GM21381 (cell line): ENCODE data around the gene WWTR1.

Experiments used
- ATAC-seq: cut with Tn5 transposase; IDR thresholded peaks from one replicate; pipeline ENCODE4 v1.9.1; 2021; ENCODE audit warnings: mild to moderate bottlenecking, moderate library complexity; ENCODE audit not compliant: unreplicated experiment

Gene WWTR1

DNA sequence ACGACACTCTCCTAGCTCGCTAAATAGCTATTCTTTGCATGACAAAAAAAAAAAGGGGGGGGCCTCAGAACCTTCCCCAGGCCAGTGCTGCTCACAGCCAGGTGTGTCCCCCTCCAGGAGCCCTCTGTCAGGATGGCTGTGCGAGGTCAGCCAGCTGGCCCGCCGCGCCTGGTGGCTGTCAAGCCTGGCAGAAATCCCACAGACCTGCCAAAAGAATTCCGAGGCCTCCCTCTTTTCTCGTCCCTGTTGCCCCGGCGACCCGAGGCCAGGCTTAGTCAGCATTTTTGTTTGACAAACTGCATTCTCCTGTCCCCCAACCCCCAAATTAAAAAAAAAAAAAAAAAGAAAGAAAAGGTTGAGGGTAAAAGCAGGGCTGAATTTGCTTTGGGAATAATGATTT is 121.4 kb downstream of the WWTR1 start:
- no peak for ATAC-seq

DNA sequence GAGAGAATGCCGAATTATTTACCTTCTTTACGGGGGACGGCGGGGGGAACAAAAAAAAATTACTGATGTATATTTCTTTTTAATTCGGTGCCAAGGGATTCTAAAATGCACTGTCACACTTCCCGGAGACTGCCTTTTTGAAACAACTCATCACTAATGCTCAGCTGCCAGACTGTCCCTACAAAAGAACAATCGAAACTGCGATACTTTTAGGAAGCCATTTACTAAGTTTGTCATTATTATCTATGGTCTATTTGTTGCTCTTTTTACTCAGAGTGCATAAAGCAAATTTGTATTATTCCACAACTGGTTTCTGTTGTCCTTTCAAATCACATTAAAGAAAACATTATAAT is 122.5 kb downstream of the WWTR1 start:
- ATAC-seq: no peak

DNA sequence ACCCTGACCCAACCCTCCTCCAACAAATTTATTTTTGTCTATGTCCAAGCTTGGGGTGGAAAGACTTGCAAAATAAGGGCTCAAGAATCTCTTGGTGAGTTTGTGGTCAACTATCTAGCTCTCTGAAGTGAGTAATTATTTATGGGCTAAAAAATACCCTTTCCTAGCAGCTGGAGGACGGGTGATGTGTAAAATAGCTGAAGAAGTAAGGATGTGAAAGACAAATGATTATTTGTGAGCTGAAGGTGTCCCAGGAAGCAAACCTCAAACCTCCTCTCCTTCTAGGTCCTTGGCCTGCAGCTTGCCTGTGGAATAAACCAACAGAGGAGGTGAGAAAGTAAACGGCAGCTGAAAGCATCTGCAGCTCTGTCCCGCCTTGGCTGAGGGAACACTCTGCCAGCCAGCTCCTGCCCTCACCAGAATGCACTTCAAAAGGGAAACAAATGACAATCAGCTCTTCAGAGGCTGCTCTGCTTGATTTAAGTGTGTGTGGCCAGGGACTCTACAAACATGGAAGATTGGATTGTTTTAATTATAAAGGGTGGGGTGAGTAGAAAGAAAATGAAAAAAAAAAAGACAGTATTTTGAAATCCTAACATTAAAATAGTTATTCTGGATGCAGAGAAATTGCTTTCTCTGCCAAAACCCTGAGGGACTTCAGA is 123.0 kb downstream of the WWTR1 start:
- no peak for ATAC-seq

DNA sequence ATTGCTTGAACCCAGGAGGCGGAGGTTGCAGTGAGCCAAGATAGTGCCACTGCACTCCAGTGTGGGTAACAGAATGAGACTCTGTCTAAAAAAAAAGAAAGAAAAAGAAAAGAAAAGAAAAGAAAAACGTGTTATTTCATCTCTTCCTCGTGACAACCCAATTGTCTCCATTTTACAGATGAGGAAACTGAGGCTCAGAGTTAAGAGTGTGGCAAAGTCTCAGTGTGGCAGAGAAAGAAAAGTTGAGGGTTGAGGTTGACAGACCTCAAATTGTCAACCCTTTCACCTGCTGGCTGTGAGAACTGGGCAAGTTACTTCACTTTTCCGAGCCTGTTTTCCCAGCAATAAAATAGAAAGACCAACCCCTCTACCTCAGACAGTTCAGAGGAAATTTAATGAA is 123.7 kb downstream of the WWTR1 start:
- no peak for ATAC-seq

DNA sequence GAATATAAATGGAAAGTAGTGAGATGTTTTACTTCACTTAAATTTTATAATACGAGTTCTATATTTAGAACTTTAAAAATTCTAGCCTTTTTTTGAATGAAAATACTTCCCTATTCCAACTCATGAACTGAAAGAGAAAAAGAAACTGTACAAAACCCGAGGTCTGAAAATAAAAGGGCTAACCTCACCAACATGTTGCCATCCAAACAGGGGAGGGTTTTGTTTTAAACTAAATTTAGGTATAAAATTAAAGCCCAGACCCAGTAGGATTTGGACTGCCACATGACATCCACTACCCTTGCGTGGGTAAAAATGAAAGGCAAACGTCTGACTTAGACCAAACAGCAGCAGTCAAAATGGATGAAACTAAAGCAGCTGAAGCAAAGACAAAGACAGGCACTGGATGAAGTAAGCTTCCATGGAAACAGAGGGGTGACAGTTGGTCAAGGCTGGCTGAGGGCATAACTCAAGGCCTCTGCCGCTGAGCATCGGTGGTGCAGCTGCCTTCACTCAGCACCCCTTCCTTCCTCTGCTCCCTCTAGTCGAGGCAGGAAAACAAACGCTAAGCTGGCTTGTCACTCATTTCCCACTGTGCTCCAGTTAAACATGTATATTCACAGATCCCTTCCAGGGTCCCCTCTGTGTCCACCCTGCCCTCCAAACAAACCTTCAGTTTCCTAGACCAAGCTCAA is 125.2 kb downstream of the WWTR1 start:
- ATAC-seq: peak; percentile 50

DNA sequence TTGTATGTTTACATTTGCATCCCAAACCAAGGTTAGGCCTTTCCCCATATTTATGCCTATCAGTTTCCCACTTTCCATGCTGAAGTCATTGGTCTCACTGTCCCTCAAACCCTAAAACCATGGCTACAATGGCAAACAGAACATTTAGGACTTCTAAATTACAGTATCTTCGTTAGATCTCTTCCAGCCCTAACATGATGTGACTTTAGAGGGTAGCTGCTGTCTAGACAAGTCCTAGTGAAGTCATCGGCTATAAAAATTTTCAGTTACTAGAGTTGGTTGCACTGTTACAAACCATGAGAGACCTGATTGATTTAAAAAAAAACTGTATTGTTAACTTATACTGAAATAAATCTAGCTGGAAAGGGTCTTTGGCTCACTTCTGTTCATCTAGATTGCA is 128.7 kb downstream of the WWTR1 start:
- ATAC-seq: no peak

DNA sequence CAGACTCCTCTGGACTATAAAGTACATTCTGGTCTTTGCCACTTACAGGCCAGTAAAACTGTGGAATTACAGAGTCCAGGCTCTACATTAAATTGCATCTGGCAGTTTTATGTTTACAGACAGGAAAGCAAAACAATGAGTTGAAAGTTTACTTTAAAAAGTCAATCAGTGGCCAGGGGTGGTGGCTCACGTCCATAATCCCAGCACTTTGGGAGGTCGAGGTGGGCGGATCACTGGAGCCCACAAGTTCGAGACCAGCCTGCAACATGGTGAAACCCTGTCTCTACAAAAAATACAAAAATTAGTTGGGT is 129.5 kb downstream of the WWTR1 start:
- ATAC-seq: no peak

DNA sequence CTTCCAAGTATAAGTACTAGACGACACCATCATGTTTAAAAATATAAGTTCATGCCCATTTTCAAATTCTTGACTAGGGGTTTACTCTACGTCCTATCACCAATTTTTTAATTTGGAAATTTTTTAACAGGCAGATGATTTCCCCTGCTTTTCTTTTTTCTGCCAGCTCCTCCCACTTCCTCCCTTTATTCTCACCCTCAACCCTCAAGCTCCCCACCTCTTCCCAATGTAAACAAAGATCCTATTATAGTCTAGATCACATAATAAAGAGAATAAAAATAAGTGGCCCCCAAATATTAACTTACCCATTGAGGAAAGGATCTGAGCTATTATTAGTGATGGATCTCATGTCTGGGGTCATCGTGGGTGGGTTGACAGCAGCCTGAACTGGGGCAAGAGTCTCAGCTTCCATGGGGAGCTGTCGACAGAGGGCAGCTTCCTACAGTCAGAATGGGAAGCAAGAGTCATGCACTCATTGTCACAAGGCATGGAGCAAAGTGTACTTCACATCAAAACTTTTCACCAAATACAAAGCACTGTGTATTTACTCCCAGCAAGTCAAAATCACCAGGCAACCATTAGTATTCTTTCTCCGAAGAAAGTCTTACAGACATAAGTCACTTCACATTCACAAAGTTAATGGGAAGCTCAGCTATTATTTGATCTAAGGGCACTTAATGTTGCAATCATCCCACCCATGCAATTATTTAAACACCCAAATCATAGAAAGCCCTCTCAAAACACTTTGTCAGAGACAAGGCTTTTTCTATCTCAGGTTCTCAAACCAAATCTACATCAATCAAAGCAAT is 130.1 kb downstream of the WWTR1 start:
- no peak for ATAC-seq

DNA sequence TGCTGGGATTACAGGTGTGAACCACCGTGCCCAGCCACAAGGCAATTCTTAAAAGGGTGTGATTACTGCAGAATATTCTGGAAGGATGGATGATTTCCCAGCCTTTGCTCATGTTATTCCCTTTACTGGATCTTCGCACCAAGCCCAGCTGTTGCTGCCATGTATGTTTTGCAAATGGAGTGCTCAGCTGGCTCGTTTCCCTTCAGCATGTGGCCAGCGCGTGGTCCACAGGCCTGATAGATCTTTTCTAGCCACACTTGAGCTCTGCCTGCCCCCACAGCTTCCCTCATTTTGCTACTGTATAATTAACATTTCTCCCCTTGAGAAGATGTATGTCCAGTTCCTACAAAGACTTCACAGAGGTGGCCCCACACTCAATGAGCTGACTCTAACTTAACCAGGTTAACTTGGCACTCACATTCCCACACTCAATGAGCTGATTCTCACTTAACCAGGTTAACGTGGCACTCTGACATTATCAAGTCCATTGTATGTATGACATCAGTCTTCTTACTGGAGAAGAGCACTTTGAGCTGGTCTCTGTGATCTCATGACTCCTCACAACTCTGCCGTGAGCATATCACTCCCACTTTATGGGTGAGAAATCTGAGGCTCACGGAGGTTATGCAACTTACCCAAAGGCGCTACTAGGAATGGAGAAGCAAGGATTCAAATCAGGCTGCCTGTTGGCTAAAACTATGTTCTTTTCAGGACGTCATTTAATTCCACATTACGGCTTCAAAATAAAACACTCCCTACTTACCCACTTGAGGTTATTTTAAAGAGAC is 134.1 kb downstream of the WWTR1 start:
- no peak for ATAC-seq

DNA sequence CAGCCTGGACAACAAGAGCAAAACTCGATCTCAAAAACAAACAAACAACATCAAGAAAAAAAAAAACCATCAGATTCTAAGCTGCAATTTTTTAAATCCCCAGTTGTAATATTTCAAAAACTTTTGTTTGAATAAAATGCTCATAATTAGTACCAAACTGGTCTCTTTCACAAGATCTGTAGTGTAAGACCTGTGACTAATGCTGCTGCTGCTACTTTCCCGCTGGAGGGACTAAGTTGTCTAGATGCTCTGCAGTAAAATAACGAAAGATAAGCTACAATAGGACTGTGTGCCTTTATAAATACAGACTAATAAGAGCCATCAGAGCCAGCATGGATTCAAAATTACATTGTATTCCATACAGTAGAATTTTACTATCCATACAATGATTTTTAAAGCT is 137.9 kb downstream of the WWTR1 start:
- no peak for ATAC-seq

DNA sequence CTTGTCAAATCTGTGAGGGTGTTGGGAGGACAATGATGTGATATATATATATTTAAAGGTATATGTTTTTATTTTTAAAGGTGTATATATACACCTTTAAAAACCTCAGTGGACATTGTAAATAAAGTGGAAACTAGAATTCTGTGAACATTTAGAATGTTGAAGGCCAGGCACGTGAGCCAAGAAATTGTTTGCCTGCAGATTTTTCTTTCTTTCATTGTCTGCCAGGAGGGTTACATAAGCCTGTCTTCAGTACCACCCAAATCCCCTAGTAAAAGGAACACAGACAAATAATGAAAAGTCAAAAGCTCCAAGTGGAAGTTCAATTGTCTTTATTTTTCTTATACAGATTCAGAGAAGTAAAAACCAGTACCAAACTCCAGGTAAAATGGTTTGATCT is 140.9 kb downstream of the WWTR1 start:
- no peak for ATAC-seq

DNA sequence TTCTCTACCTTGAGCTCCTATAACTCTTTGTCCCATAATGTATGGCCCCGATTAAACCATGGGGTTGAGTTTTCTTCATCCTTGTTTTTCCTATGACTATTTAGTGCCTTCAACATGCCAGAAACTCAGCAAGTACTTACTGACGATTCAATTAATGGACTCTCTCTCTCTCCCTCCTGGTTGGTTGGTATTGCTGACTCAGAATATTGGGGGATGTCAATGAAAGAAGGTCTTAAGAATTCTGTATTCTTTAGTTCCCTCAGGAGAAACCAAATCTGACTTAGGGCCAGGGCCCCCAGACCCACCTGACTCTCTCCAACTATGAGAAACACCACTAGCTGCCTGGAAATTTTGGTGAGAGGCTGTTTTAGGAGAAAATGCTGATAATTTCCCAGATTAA is 142.6 kb downstream of the WWTR1 start:
- no peak for ATAC-seq

DNA sequence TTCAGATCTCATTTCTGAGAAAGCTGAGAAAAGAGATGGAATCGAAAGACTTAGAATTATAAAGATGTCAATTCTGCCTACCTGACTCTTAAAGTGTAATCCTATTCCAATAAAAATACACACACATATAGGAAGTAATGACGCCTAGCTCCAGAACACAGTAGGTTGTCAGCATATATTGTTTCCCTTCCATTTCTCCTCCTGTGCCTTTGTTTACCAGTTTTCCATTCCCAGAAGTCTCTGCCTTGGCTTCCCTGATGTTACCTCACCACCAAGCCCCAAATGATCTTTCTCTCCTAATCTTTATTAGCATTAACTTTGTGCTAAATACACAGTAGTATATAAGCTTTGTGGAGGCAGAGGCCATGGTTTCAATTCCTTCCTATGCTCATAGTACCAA is 143.4 kb downstream of the WWTR1 start:
- no peak for ATAC-seq

DNA sequence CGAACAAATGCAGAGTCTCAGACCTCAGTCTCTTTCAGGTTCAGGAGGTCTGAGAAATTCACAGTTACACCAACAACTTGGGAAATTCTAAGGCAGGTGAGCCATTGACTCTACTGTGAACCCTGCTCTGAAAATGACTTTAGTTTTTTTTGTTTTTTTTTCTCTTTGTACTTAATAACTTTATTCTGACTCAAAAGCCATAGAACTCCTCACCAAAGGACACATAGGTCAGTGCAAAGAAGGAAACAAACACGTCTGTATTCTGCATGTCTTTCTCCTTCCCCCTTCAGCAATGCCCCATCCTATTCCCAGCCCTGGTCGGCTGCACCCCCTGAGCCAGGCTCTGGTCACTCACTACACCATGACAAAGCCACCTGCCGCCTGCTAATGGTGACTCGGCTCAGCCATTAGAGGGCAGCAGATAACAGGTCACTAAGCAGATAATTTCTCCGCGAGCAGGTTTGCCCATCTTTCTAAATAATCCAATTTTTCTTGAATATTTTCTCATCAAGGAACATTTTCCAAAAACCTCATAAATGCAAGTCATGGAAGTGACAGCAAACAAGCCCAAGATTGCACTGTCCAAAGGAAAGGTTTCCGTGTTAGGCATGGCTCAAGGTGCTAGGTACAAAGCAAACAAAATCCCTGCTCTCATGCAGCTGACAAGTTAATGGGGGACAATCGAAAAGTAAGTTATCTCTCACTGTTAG is 145.6 kb downstream of the WWTR1 start:
- ATAC-seq: peak; percentile 48

DNA sequence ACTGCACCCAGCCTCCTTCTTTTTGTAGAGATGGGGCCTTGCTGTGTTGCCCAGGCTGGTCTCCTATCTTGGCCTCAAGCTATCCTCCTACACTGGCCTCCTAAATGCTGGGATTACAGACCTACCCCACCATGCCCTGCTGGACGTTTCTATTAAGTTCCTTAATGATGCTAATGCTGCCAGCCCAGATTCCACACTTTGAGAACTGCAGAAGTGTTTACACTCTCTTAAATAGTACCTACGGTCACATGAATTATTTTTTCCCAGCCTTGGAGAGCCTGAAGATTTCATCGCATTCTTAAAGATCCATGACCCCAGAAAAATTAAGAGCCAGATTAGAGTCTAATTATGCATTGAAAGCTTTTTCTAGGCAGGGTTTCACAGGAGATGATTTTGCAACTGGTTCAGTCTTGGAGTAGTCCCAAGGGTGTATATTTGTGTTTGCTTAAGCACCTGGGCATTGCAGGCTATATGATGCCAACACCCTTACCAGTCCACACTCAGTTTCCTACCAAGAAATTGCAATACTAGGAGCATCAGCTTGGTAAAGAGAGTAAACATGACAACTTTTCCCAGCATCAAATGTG is 146.7 kb downstream of the WWTR1 start:
- ATAC-seq: no peak

DNA sequence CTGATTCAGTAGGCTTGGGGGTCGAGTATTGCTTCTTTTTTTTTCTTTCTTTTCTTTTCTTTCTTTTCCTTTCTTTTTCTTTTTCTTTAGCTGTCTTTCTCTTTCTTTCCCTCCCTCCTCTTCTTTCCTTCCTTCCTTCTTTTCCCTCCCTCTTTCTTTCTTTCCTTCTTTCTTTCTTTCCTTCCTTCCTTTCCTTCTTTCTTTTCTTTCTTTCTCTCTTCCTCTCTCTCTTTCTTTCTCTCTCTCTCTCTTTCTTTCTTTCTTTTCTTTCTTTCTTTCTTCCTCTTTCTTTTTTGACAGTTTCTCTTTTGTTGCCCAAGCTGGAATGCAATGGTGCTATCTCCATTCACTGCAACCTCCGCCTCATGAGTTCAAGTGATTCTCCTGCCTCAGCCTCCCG is 147.3 kb downstream of the WWTR1 start:
- ATAC-seq: no peak

DNA sequence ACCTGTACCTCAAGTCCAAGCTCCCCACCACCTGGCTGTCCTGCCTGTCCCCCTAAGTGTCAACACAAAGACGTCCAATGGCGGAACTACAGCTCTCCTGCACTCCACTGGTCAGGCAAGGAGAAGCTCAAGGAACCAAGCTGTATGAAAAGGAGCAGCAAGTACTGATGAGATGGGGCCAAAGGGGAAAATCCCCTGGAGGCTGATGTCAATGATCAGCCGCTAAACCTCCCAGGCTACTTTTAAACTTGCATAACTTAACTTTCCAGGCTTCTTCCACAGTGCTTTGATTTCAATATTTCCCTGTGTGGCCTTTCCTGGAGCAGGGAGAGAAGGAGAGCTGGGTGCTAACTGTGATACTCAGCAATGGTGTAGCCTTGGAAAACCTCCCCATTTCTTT is 148.3 kb downstream of the WWTR1 start:
- no peak for ATAC-seq

DNA sequence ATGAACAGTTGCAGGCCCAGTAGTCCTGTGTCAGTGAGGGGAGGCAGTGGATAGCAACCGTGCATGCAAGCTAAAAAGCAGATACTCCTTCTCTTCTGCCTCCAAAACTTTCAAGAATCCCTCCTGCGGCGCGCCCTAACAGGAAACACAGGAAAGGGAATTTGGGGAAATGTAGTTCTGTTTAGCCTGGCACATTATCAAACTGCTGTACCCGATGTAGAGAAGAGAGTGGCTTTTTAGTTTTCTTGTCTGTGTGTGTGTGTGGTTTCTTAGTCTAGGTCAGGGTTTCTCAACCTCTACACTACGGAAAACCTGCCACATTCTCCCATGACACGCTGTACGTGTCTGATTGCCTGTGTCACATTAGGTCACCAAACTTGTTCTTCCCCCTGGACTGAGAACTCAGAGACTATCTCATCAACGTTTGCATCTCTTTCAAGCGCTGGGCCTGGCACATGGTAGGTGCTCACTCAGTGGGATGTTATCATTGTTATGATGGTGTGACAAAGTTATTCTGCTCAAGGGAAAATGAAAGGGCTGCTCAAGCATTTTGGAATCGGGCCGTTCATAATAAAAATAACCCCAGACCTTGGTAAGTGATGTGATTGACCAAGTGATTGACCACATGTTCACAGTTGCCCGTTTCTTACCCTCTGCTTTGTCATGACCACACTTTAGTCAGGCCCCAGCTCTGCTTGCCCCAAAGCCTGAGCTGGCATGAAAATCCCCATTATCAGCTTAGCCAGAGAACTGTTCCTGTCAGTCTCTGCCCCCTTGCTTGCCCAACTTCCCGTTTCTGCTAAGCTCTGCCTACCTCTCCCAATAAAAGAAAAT is 150.1 kb downstream of the WWTR1 start:
- peak; percentile 59 for ATAC-seq

DNA sequence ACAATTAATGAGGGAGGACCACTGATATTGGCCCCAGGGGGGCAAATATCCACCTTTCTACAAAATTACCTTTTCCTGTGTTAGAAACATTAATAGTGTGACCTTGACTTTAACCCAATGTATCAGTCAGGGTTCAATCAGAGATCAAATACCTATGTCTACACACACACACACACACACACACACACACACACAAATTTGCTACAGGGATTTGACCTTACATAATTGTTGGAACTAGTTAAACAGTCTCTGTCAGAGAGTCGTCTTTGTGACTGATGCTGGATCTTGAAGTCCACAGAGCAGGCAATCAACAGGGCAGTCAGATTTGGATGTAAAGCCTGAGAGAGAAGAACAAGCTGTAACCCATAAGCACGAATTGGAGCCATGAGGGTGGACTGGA is 150.9 kb downstream of the WWTR1 start:
- no peak for ATAC-seq

DNA sequence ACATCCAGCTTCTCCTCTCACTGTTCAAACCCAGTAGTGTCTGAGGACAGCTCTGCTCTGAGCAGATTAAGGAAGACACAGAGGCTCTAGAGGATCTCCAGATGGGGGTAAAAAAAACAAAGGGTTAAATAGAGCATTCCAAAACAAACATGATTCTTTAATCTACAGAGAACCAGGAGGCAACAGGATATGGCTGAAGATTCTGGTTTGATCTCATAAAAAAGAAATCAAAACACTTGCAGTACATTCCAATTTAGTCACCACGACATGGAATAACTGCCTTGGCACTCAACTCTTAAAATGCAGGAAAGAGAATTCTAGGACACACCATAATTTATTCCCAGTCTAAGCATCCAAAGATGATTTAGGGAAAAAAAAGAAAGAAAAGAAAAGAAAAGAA is 151.3 kb downstream of the WWTR1 start:
- no peak for ATAC-seq
